Measurements from ENCODE around the gene GFAP.

The GFAP gene

DNA sequence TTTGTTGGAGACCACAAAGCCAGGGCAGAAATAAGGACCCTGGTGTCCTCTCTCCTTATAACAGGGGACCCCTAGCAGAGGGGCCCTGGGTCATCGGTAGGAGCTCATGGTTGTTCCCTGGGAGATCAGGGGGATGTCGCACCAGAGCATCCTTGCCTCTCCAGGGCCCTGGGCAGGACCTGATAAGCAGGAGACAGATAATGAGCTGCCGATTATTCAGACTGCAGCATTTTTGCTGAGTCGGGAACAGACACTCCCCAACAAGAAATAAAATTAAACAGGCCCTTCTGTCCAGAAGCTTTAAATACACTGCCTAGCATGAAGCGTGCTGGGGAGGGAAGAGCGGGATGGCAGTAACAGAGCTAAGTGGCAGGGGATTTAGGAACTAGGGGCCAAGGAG lies 15.4 kb upstream of the GFAP start:
- TF ChIP-seq, protein P1, sequence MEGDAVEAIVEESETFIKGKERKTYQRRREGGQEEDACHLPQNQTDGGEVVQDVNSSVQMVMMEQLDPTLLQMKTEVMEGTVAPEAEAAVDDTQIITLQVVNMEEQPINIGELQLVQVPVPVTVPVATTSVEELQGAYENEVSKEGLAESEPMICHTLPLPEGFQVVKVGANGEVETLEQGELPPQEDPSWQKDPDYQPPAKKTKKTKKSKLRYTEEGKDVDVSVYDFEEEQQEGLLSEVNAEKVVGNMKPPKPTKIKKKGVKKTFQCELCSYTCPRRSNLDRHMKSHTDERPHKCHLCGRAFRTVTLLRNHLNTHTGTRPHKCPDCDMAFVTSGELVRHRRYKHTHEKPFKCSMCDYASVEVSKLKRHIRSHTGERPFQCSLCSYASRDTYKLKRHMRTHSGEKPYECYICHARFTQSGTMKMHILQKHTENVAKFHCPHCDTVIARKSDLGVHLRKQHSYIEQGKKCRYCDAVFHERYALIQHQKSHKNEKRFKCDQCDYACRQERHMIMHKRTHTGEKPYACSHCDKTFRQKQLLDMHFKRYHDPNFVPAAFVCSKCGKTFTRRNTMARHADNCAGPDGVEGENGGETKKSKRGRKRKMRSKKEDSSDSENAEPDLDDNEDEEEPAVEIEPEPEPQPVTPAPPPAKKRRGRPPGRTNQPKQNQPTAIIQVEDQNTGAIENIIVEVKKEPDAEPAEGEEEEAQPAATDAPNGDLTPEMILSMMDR (conservative IDR thresholded peaks at IDR 0.05): no peak
- no peak overlapping the region for H3K27ac ChIP-seq

DNA sequence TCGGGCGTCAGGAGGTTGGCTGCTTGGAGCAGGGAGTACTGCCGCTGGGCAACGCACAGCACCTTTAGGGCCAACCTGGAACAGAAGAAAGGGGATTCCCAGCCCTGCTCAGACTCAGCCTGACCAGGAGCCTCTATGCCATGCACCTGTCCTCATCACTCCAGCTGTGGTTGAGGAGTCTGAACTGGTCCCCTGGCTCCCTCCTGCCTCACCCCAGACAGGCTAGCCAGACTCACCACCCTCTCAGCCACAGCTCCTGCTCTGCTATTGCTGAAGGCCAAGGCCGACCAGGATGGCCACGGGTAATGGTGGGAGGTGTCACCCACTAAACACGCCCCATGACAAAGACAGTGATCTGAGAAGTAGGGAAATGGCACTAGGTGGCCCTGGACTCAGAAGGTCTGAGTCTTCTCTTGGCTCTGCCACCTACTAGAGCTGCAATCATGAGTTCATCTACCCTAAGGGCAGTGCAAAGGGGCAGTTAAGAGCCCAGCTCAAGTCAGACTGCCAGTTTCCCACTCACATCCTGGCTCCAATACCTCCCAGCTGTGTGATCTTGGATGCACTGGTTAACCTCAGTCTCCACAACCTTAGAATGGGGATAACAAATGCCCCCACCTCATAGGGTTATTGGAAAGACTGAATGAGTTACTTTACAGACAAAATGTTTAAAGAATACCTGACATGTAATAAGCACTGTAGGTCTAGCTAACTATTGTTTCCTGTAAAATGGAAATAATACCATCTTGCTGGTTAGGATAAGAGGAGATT lies 13.8 kb upstream of the GFAP start:
- TF ChIP-seq, protein P1 (conservative IDR thresholded peaks at IDR 0.05): no peak
- H3K27ac ChIP-seq: no peak overlapping the region

DNA sequence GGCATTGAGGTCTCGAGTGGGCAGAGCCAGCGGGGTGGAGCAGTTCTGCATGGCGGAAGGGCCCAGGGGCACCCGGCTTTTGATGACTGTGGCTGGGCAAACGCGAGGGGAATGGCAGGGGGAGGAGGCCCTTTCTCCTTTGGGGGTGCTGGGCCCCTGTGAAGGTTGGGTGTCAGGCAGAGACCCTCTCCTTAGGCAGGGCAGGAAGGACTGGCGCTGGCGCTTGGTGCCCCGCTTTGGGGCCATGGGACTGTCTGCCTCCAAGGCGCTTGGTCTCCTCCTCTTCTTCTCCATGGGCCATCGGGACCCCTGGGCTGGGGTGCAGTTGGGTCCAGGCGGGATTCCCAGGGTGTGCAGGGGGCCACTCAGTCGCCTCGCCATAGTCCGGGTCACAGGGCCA lies 12.8 kb upstream of the GFAP start:
- TF ChIP-seq, protein P1 (conservative IDR thresholded peaks at IDR 0.05): no peak
- H3K27ac ChIP-seq: no peak overlapping the region

DNA sequence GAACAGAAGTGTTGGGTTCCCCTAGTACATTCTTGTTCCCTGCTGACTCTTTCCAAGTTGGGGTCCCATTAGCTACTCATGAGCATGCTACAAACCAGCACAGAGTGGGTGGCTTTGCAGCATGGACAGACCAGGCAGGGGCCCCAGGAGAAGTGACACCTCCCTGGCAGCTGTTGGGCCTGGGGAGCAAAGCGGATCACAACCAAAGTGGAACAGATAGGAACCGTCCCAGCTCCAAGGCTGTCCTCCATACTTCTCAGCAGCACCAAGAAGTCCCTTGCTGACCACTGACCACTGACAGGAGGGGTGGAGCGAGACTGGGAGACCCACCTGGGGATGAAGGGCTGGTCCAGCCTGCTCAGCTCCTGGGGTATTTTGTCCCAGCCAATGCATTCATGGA lies 12.4 kb upstream of the GFAP start:
- TF ChIP-seq, protein P1 (conservative IDR thresholded peaks at IDR 0.05): no peak

DNA sequence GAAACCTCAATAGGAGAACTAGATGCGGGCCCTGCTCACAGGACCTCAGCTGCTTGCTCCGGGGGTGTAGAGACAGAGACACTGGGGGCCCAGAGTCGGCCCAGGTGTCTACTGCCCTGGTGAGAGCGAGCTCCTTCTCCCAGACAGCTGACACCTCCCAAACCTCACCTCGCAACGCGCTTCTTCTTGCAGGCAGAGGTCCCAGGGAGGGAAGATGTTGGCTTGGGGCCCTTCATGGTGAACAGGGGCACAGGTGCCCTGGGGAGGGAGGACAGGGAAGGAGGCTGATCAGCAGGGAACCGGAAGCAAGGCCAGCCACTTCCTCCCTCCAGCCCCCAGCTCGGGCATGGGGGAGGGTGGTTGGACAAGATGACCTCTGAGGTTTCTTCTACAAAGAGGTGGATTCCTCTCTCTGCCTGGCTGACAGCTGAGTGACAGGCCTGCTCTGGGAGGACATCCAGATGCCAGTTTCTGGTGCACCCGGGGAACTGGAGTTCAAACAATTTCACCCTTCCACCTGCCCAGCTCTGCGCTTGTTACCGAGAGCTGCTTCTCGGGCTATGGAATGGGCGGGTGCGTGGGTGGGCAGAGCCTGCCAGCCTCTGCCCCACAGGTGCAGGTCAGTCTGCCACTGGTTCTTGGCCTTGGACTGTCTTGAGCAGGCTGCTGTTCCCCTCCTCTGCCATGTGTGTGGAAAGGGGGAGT lies 11.7 kb upstream of the GFAP start:
- TF ChIP-seq, protein P1 (conservative IDR thresholded peaks at IDR 0.05): no peak
- no peak overlapping the region for H3K27ac ChIP-seq

More for the DNA sequence above, 12.4 kb upstream of the GFAP start:
- no peak overlapping the region for H3K27ac ChIP-seq

DNA sequence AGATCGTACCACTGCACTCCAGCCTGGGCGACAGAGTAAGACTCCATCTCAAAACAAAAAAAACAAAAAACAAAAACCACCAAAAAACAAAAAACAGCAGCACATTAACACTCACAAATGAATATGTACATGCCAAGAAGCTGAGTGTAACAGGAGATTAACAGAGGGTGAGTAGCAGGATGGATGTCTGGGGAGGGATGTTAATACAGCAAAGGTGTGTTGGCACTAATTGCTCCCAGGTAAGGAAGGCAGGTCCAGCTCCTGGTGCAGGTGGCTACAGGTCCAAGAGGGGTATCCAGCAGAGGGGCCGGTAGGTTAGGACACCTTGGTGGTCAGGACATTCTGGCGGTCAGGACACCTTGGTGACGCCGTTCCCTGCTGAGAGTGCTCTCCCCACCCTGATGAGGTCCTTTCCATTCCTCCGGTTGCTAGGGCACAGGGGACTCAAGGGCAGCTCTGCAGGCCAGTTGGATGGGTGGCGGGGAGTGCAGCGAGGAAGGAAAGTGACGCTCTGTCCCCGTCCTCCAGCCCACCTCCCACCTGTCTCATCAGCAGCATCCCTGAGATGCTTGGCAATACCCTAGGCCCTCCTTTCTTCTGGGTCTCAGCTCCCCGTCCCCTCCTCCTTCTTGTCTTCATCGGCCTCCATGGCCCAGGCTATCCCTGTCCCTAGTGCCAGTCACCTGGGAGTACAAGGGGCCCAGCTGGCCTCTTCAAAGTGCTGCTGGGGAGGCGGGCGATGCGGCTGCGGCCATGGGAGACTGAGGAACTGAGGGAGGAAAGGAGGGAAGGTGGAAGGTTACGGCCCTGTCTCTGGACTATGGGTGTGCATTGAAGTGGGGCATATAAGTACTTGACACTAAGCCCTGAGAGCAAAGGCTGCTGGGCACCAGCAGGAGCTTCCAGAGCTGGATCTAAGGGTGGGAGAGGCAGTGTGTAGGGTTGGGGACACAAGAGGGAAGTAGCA lies 10.7 kb upstream of the GFAP start:
- no peak overlapping the region for H3K27ac ChIP-seq
- TF ChIP-seq, protein P1 (conservative IDR thresholded peaks at IDR 0.05): no peak

DNA sequence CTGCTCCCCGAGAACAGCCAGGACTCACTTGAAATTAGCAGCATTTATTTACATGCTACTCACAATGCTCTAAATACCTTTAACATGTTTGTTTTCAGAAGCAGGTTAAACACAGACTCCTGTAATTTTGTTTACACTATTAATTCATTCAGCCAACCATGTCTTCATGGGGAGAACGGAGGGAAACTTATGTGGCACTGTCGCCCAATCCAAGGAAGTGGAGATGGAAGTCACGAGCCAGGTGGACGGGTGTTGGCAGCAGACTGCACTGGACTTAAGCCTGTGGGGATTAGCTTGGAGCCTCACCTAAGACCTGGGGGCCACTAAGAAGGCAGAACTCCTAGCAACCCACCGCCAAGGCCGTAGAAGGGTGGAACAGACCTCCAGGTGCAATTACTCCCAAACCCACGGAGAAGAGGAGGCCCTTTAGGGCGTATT lies 8.8 kb upstream of the GFAP start:
- peak overlapping the region; percentile 47 for H3K27ac ChIP-seq
- TF ChIP-seq, protein P1 (conservative IDR thresholded peaks at IDR 0.05): no peak
